ENCODE results near the gene OLFML2A. TPM values are rescaled to one million over a fixed set of nuclear protein-coding genes. Genes with fewer than 3 reads are reported as not detected.

OLFML2A gene
- total RNA-seq, 2 donors from 2014 or later: 5.4 to 6.7 TPM

DNA sequence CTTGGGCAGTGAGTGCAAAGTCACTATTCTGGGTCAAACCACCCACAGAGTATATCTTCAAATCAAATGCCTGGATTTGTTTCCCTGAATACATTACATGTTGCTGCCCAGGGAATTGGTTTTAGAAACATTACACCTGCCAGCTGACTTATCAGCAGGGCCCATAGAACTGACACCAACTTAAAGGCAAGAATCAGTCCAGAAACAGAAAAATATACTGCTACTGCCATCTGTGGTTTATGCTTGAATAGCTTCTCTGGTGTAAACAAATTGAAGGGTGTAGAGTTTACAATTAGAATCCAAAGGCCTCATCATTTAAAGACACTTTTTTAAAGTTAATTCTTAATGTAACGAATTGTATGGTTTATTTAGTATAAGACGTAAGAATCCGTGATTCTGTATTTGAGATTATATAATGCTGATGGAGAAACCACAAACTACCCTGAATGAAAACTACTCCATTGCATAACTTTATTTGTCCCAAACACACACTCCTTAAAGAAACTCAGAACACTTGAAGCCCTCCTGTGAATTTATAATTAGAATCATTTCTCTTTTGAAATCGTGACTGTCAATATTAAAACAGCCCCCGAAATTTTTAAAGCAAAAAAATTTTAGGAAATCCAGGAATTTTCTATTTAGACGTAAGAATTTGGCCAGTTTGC lies 12.0 kb upstream of the OLFML2A start:
- no peaks in the 10 kb centered on the region for H3K36me3 ChIP-seq
- ATAC-seq (ENCODE audit: insufficient number of reproducible peaks, low FRiP score, low read depth) (no peak), DNase-seq (ENCODE audit: low spot score) (no peak)
- no peak overlapping the region for H3K4me3 ChIP-seq
- no peaks in the 10 kb centered on the region for H3K9me3 ChIP-seq
- peaks cover 4 to 5% of the 10 kb centered on the region in 2 donors for H3K4me1 ChIP-seq (ENCODE audit: control insufficient read depth in 1 of 2, low read depth in 2 of 2)
- TF ChIP-seq, protein P1, sequence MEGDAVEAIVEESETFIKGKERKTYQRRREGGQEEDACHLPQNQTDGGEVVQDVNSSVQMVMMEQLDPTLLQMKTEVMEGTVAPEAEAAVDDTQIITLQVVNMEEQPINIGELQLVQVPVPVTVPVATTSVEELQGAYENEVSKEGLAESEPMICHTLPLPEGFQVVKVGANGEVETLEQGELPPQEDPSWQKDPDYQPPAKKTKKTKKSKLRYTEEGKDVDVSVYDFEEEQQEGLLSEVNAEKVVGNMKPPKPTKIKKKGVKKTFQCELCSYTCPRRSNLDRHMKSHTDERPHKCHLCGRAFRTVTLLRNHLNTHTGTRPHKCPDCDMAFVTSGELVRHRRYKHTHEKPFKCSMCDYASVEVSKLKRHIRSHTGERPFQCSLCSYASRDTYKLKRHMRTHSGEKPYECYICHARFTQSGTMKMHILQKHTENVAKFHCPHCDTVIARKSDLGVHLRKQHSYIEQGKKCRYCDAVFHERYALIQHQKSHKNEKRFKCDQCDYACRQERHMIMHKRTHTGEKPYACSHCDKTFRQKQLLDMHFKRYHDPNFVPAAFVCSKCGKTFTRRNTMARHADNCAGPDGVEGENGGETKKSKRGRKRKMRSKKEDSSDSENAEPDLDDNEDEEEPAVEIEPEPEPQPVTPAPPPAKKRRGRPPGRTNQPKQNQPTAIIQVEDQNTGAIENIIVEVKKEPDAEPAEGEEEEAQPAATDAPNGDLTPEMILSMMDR (IDR thresholded peaks at IDR 0.05): no peak
- no peak overlapping the region for H3K27ac ChIP-seq
- H3K27me3 ChIP-seq (replicated peaks; ENCODE audit: insufficient read depth): peaks cover 22% of the 10 kb centered on the region

DNA sequence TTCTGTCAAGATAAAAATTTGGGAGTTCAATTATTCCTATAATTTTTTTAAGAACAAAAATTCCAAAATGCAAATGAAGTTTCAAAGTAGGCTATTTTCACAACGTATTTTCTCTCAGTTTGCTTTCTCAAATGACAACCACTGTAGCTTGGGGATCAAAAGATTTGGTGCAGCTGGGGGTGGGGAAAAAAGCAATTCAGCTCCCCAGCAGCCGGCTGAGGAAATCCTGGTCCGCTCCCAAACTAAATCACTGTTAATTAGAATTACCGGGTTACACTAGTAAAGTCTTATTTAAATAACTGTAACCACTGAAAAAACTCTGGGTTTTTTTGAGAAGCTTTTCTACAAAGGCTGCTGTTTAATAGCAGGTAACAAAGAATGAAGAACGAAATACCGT lies 11.5 kb upstream of the OLFML2A start:
- TF ChIP-seq, protein P1 (IDR thresholded peaks at IDR 0.05): no peak
- Histone ChIP-seq H3K4me3 (no peak overlapping the region), H3K27ac (no peak overlapping the region), H3K36me3 (no peaks in the 10 kb centered on the region), H3K4me1 (ENCODE audit: control insufficient read depth in 1 of 2, low read depth in 2 of 2) (peaks cover 8 to 11% of the 10 kb centered on the region in 2 donors), H3K9me3 (no peaks in the 10 kb centered on the region), H3K27me3 (replicated peaks; ENCODE audit: insufficient read depth) (peaks cover 22% of the 10 kb centered on the region)
- DNase-seq (ENCODE audit: low spot score): no peak
- ATAC-seq (ENCODE audit: insufficient number of reproducible peaks, low FRiP score, low read depth): no peak

DNA sequence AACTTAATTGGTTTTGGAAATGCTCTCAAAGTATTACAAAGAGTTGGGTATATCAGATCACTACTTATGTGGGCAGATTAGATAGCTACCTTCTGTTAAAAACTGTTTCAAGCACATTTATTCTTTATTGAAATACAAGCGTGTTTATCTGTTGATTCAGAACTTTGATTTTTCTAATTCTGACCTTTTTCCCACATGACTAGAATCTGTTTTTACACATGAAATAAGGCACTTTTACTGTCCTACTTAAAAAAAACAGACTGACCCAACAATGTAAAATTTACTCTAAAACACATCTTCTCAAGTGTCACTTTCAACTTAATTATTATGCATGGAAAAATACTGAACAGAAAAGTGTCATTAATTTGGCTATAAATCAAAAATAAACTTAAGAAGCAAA lies 10.6 kb upstream of the OLFML2A start:
- Histone ChIP-seq H3K36me3 (no peaks in the 10 kb centered on the region), H3K9me3 (no peaks in the 10 kb centered on the region), H3K27me3 (replicated peaks; ENCODE audit: insufficient read depth) (peaks cover 22% of the 10 kb centered on the region), H3K27ac (no peak overlapping the region), H3K4me1 (ENCODE audit: control insufficient read depth in 1 of 2, low read depth in 2 of 2) (peaks cover 8 to 15% of the 10 kb centered on the region in 2 donors), H3K4me3 (no peak overlapping the region)
- ATAC-seq (ENCODE audit: insufficient number of reproducible peaks, low FRiP score, low read depth): no peak
- TF ChIP-seq, protein P1 (IDR thresholded peaks at IDR 0.05): no peak
- DNase-seq (ENCODE audit: low spot score): no peak

DNA sequence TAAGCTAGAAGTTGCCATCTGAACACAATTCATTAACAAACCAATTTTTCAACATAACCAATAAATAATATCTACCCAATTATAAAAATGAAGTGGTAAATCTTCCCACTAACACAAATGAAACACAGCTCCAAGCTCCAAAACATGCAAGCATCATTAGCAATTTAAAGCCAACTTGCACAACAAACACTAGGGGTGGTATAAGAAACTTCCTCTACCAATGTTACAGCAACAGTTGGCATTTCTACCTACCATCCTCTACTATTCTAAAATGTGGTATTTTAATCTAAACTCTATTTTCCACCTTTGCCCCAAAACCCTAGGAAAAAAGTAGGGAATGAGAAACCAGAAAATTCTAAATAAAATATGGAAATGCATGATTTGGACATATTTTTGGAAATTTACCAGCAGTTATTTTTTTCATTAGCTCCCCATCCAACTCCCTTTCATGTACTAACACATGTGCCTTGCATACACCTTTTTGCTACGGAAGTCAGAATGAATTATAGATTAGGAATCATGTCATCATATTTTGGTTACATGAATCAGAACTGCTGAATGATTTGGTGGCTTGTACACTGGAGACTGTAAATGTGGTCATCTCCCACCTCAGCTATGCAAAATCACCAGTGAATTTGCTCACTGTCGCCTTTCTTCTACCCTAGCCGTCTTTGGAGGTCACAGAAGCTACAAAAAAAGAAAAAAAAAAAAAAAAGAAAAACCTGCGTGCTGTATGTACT lies 9.9 kb upstream of the OLFML2A start:
- no peaks in the 10 kb centered on the region for H3K36me3 ChIP-seq
- peaks cover 8 to 21% of the 10 kb centered on the region in 2 donors for H3K4me1 ChIP-seq (ENCODE audit: control insufficient read depth in 1 of 2, low read depth in 2 of 2)
- no peaks in the 10 kb centered on the region for H3K9me3 ChIP-seq
- DNase-seq (ENCODE audit: low spot score) (no peak), ATAC-seq (ENCODE audit: insufficient number of reproducible peaks, low FRiP score, low read depth) (no peak)
- no peak overlapping the region for H3K4me3 ChIP-seq
- H3K27ac ChIP-seq: no peak overlapping the region
- TF ChIP-seq, protein P1 (IDR thresholded peaks at IDR 0.05): no peak
- H3K27me3 ChIP-seq (replicated peaks; ENCODE audit: insufficient read depth): peaks cover 22% of the 10 kb centered on the region

DNA sequence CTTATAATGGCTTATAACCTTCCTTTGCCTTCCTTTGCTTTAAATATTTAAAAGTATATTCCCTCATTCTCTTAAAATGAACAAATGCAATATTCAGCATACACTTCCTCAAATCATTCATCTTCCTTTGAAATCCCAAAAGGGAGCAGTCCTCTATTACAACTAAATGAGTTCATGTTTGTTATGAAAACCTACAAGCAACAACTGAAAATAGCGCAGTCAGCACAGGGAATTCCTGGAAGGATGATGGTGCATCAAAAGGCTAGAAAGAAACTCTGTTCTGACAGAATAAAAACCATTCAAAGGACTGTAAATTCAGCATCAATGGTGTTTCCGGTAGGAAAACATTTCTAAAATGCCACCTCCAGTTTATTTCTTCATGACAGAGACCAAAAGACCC lies 9.1 kb upstream of the OLFML2A start:
- Histone ChIP-seq H3K27ac (no peak overlapping the region), H3K9me3 (no peaks in the 10 kb centered on the region), H3K27me3 (replicated peaks; ENCODE audit: insufficient read depth) (peaks cover 22% of the 10 kb centered on the region), H3K4me1 (ENCODE audit: control insufficient read depth in 1 of 2, low read depth in 2 of 2) (peaks cover 8 to 25% of the 10 kb centered on the region in 2 donors), H3K36me3 (no peaks in the 10 kb centered on the region), H3K4me3 (no peak overlapping the region)
- TF ChIP-seq, protein P1 (IDR thresholded peaks at IDR 0.05): no peak
- no peak for ATAC-seq (ENCODE audit: insufficient number of reproducible peaks, low FRiP score, low read depth)
- no peak for DNase-seq (ENCODE audit: low spot score)

Measured in thoracic aorta (tissue), 2 donors.